IPS DF 4.7 (cell line): ENCODE data around the gene THBD.

Source experiments
- DNase-seq: peaks from one replicate; pipeline ENCODE4 v3.0.0-alpha.2; 2013; ENCODE audit warnings: low spot score; ENCODE audit errors: extremely low read depth

THBD gene

GRCh38 chr20:23062632-23063031, 13.2 kb upstream of the THBD start:
- DNase-seq, result no peak

GRCh38 chr20:23061734-23062561, 12.5 kb upstream of the THBD start:
- DNase-seq, result no peak

GRCh38 chr20:23061262-23061661, 11.8 kb upstream of the THBD start:
- DNase-seq, result no peak

- DNase-seq, result no peak
Measured at GRCh38 chr20:23060629-23061028, 11.2 kb upstream of the THBD start.

GRCh38 chr20:23059846-23060245, 10.4 kb upstream of the THBD start:
- DNase-seq, result no peak

- DNase-seq, result no peak
Measured at GRCh38 chr20:23059001-23059400, 9.5 kb upstream of the THBD start.

- no peak for DNase-seq
Measured at GRCh38 chr20:23058240-23058639, 8.8 kb upstream of the THBD start.

- DNase-seq, result no peak
Measured at GRCh38 chr20:23052904-23053303, 3.4 kb upstream of the THBD start.

- peak; percentile 62 for DNase-seq
Measured at GRCh38 chr20:23050847-23051627, 1.6 kb upstream of the THBD start.

GRCh38 chr20:23050076-23050838, 785 bp upstream of the THBD start:
- no peak for DNase-seq

GRCh38 chr20:23048283-23049200, 930 bp downstream of the THBD start:
- DNase-seq, result no peak

- DNase-seq, result no peak
Measured at GRCh38 chr20:23047738-23048214, 1.7 kb downstream of the THBD start.

GRCh38 chr20:23047001-23047737, 2.3 kb downstream of the THBD start:
- DNase-seq, result no peak

GRCh38 chr20:23046431-23046830, 3.0 kb downstream of the THBD start:
- DNase-seq, result no peak

- no peak for DNase-seq
Measured at GRCh38 chr20:23043376-23043775, 6.1 kb downstream of the THBD start.

GRCh38 chr20:23042270-23042669, 7.2 kb downstream of the THBD start:
- no peak for DNase-seq

- DNase-seq, result no peak
Measured at GRCh38 chr20:23039885-23040508, 9.5 kb downstream of the THBD start.

GRCh38 chr20:23039136-23039875, 10.2 kb downstream of the THBD start:
- DNase-seq, result no peak

GRCh38 chr20:23037017-23037481, 12.4 kb downstream of the THBD start:
- DNase-seq, result no peak
